ENCODE data around the gene FAM229B. TPM values are rescaled to one million over a fixed set of nuclear protein-coding genes. Genes with fewer than 3 reads are reported as not detected.
A peak's percentile ranks its signal among the peaks of the same experiment; 100 is the strongest.

FAM229B gene
- total and polyA plus RNA-seq, 2 donors (not counting 1 experiment from before 2014, with no cell fraction given) = 20.3 to 23.8 TPM

DNA sequence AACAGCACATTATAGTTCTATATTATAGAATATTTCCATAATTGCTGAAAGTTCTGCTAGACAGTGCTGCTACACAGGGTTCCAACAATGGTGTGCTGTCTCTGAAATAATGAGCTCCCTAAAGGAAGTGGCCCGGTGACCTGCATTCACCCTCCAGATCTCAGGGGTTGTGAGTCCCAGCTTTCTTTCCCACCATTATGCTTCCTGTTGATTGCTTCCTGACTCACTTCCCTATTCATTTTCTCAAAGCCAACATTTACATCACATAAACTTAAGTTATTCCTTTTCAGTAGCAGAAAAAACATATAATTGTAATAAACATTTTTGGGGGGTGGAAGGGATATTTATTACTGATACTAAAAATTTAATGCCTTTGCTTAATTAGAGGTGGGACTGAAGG lies 46.4 kb upstream of the FAM229B start:
- H3K4me1 ChIP-seq (ENCODE audit: control insufficient read depth, extremely low read depth, insufficient read depth, low read length) = peaks cover 9% of the 10 kb centered on the region
- H2AFZ ChIP-seq (ENCODE audit: low read length) = no peak overlapping the region
- no peaks in the 10 kb centered on the region for H3K79me2 ChIP-seq (ENCODE audit: control insufficient read depth, insufficient read depth, low read length)
- no peaks in the 10 kb centered on the region for H3K36me3 ChIP-seq (ENCODE audit: control insufficient read depth, insufficient read depth, low read length)
- no peak overlapping the region for H3K4me2 ChIP-seq (ENCODE audit: extremely low read depth, insufficient read depth, low read length)
- TF ChIP-seq, protein P1, sequence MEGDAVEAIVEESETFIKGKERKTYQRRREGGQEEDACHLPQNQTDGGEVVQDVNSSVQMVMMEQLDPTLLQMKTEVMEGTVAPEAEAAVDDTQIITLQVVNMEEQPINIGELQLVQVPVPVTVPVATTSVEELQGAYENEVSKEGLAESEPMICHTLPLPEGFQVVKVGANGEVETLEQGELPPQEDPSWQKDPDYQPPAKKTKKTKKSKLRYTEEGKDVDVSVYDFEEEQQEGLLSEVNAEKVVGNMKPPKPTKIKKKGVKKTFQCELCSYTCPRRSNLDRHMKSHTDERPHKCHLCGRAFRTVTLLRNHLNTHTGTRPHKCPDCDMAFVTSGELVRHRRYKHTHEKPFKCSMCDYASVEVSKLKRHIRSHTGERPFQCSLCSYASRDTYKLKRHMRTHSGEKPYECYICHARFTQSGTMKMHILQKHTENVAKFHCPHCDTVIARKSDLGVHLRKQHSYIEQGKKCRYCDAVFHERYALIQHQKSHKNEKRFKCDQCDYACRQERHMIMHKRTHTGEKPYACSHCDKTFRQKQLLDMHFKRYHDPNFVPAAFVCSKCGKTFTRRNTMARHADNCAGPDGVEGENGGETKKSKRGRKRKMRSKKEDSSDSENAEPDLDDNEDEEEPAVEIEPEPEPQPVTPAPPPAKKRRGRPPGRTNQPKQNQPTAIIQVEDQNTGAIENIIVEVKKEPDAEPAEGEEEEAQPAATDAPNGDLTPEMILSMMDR (conservative IDR thresholded peaks at IDR 0.05 in 1 of 2, IDR thresholded peaks at IDR 0.05 in 1 of 2; ENCODE audit: low read depth in 1 of 2, low read length in 2 of 2) = no peak
- TF ChIP-seq EZH2 (IDR thresholded peaks at IDR 0.05; ENCODE audit: low read length, missing control alignments) = no peak
- H3K9me3 ChIP-seq (ENCODE audit: control insufficient read depth, insufficient read depth, low read depth, low read length) = no peaks in the 10 kb centered on the region
- no peak for DNase-seq (ENCODE audit: low read depth in 2 of 2)
- no peaks in the 10 kb centered on the region for H4K20me1 ChIP-seq (ENCODE audit: control insufficient read depth, extremely low read depth, insufficient read depth, low read length)
- no peak overlapping the region for H3K27ac ChIP-seq (ENCODE audit: insufficient read depth, low read length)
- H3K27me3 ChIP-seq (ENCODE audit: control insufficient read depth, insufficient read depth, low read length) = no peaks in the 10 kb centered on the region
- no peak overlapping the region for H3K9ac ChIP-seq (ENCODE audit: insufficient read depth, low read length)
- H3K4me3 ChIP-seq (replicated peaks in 1 of 4; ENCODE audit: control extremely low read depth in 1 of 4, insufficient read depth in 1 of 4, low read depth in 3 of 4, low read length in 4 of 4) = no peak overlapping the region

DNA sequence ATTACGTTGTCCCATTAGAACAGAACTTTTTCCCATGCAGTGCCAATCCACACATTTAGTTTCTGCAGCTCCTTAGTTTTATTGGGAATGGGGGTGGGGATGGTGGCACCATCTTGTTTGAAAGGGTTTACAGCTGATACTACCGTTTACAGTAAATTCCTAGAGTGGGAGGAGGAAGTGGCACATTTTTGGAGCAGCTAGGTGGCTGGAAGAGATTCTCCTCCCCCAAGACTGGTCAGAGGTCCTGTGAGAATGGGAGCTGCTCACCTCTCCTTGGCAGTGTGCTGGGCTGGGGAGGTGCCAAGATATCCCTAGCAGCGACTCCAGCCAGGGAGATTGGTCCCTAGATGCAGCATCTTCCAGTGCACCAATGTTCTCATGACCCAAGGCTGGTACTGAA lies 45.9 kb upstream of the FAM229B start:
- Histone ChIP-seq H3K4me1 (ENCODE audit: control insufficient read depth, extremely low read depth, insufficient read depth, low read length) (peaks cover 9% of the 10 kb centered on the region), H3K9ac (ENCODE audit: insufficient read depth, low read length) (no peak overlapping the region)
- DNase-seq (ENCODE audit: low read depth in 2 of 2) = no peak

DNA sequence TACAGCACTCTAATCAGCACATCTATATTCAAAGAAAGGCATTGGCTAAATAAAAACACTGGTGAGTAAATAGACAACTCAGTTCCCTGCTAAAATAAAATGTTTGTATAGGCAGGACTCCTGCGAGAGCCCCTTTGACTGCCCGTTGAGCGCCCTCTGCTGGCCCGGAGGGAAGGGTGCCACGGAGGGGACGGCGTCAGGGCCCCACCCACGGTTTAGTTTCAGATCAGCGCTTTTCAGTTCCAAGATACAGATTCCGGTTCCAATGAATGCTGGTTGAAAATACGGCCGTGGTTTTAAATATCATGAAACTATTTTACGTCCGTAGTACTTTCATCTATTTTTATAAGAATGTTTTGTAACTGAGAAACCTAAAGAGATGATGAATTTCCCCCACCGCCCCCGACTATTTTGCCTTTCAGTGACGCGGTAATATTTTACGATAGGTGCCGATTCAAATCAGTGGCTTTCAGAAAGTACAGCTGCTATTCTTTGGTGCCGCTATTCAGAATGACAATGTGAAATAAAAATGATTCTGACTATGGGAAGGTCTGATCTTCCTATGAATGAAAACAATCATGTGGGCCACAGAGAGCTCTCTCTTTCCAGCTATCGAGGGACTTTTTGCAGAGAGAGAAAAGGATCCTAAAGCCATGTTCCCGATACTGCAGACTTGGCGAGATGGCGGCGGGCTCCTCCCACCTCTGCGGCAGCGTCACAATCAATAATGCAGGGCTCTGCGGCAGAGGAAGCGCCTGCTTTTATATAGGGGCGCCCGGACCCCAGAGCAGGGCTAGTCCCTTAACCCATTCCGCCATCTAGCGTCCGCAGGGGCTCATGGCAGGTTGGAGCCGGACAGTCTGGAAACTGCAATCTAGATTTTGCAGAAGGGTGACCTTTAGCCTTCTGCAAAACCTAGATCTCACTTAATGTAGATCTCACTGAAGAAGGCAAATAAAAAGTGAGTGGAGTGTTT lies 44.1 kb upstream of the FAM229B start:
- H3K9me3 ChIP-seq (ENCODE audit: control insufficient read depth, insufficient read depth, low read depth, low read length) = no peaks in the 10 kb centered on the region
- peak overlapping the region; percentile 94 for H3K27ac ChIP-seq (ENCODE audit: insufficient read depth, low read length)
- peak overlapping the region; percentile 80 for H3K4me2 ChIP-seq (ENCODE audit: extremely low read depth, insufficient read depth, low read length)
- peak overlapping the region; percentile 81 for H3K9ac ChIP-seq (ENCODE audit: insufficient read depth, low read length)
- peak overlapping the region; percentile 71 to 99 (median 89) for H3K4me3 ChIP-seq (replicated peaks in 1 of 4; ENCODE audit: control extremely low read depth in 1 of 4, insufficient read depth in 1 of 4, low read depth in 3 of 4, low read length in 4 of 4)
- no peaks in the 10 kb centered on the region for H3K27me3 ChIP-seq (ENCODE audit: control insufficient read depth, insufficient read depth, low read length)
- H2AFZ ChIP-seq (ENCODE audit: low read length) = peak overlapping the region; percentile 96
- H3K36me3 ChIP-seq (ENCODE audit: control insufficient read depth, insufficient read depth, low read length) = no peaks in the 10 kb centered on the region
- peaks cover 6% of the 10 kb centered on the region for H3K4me1 ChIP-seq (ENCODE audit: control insufficient read depth, extremely low read depth, insufficient read depth, low read length)
- H3K79me2 ChIP-seq (ENCODE audit: control insufficient read depth, insufficient read depth, low read length) = no peaks in the 10 kb centered on the region
- no peak for TF ChIP-seq EZH2 (IDR thresholded peaks at IDR 0.05; ENCODE audit: low read length, missing control alignments)
- TF ChIP-seq, protein P1 (conservative IDR thresholded peaks at IDR 0.05 in 1 of 2, IDR thresholded peaks at IDR 0.05 in 1 of 2; ENCODE audit: low read depth in 1 of 2, low read length in 2 of 2) = peak; percentile 95 to 96
- H4K20me1 ChIP-seq (ENCODE audit: control insufficient read depth, extremely low read depth, insufficient read depth, low read length) = no peaks in the 10 kb centered on the region
- peak; percentile 90 to 93 for DNase-seq (ENCODE audit: low read depth in 2 of 2)

More for the DNA sequence above, 45.9 kb upstream of the FAM229B start:
- no peaks in the 10 kb centered on the region for H3K27me3 ChIP-seq (ENCODE audit: control insufficient read depth, insufficient read depth, low read length)
- no peaks in the 10 kb centered on the region for H3K36me3 ChIP-seq (ENCODE audit: control insufficient read depth, insufficient read depth, low read length)
- no peak overlapping the region for H3K4me3 ChIP-seq (replicated peaks in 1 of 4; ENCODE audit: control extremely low read depth in 1 of 4, insufficient read depth in 1 of 4, low read depth in 3 of 4, low read length in 4 of 4)
- no peak overlapping the region for H3K4me2 ChIP-seq (ENCODE audit: extremely low read depth, insufficient read depth, low read length)
- H3K9me3 ChIP-seq (ENCODE audit: control insufficient read depth, insufficient read depth, low read depth, low read length) = no peaks in the 10 kb centered on the region
- no peaks in the 10 kb centered on the region for H3K79me2 ChIP-seq (ENCODE audit: control insufficient read depth, insufficient read depth, low read length)
- H3K27ac ChIP-seq (ENCODE audit: insufficient read depth, low read length) = no peak overlapping the region
- no peak for TF ChIP-seq EZH2 (IDR thresholded peaks at IDR 0.05; ENCODE audit: low read length, missing control alignments)
- TF ChIP-seq, protein P1 (conservative IDR thresholded peaks at IDR 0.05 in 1 of 2, IDR thresholded peaks at IDR 0.05 in 1 of 2; ENCODE audit: low read depth in 1 of 2, low read length in 2 of 2) = no peak
- H2AFZ ChIP-seq (ENCODE audit: low read length) = no peak overlapping the region
- no peaks in the 10 kb centered on the region for H4K20me1 ChIP-seq (ENCODE audit: control insufficient read depth, extremely low read depth, insufficient read depth, low read length)
